ENCODE measurements around the gene SLC34A3.
"Not testable (repeated sequence)": the region's sequence is repeated elsewhere in the genome, so short reads cannot be mapped to it uniquely, and the experiment has no call there.

Gene SLC34A3

GRCh38 chr9:137243626-137244485 lies 13.2 kb downstream of the SLC34A3 start:
- no peak for DNase-seq

GRCh38 chr9:137244486-137245449 lies 14.1 kb downstream of the SLC34A3 start:
- DNase-seq, result peak; percentile 35

GRCh38 chr9:137245450-137246421 lies 15.0 kb downstream of the SLC34A3 start:
- no peak for DNase-seq

- no peak for DNase-seq
Measured at GRCh38 chr9:137247135-137247915, 16.6 kb downstream of the SLC34A3 start.

GRCh38 chr9:137247916-137248175 lies 17.1 kb downstream of the SLC34A3 start:
- DNase-seq, result no peak

GRCh38 chr9:137250329-137251193 lies 19.9 kb downstream of the SLC34A3 start:
- DNase-seq, result no peak

- no peak for DNase-seq
Measured at GRCh38 chr9:137251194-137251461, 20.4 kb downstream of the SLC34A3 start, which contains the start of gene STPG3. TSS of gene STPG3 (plus strand) at chr9:137251286. CDS start at chr9:137251287, 1 bp downstream.

GRCh38 chr9:137251490-137252268 lies 21.0 kb downstream of the SLC34A3 start:
- DNase-seq, result no peak

GRCh38 chr9:137252555-137253506 lies 22.1 kb downstream of the SLC34A3 start:
- no peak for DNase-seq

GRCh38 chr9:137253717-137254623 lies 23.3 kb downstream of the SLC34A3 start:
- DNase-seq, result no peak

- peak; percentile 94 for DNase-seq
Measured at GRCh38 chr9:137254624-137255447, 24.1 kb downstream of the SLC34A3 start, which contains the start of gene NELFB. TSS of gene NELFB (plus strand) at chr9:137255327.

GRCh38 chr9:137255448-137256114 lies 24.9 kb downstream of the SLC34A3 start:
- DNase-seq, result peak; percentile 58

- no peak for DNase-seq
Measured at GRCh38 chr9:137256362-137256761, 25.7 kb downstream of the SLC34A3 start.

- DNase-seq, result no peak
Measured at GRCh38 chr9:137256856-137257255, 26.2 kb downstream of the SLC34A3 start.

- not testable (repeated sequence) for DNase-seq
Measured at GRCh38 chr9:137262173-137262908, 31.6 kb downstream of the SLC34A3 start.
